GM21447 (cell line): ENCODE results near the gene TWIST2.

Source experiments
- ATAC-seq: cut with Tn5 transposase; IDR thresholded peaks from one replicate; pipeline ENCODE4 v1.9.1; 2021; ENCODE audit not compliant: unreplicated experiment

The TWIST2 gene

DNA sequence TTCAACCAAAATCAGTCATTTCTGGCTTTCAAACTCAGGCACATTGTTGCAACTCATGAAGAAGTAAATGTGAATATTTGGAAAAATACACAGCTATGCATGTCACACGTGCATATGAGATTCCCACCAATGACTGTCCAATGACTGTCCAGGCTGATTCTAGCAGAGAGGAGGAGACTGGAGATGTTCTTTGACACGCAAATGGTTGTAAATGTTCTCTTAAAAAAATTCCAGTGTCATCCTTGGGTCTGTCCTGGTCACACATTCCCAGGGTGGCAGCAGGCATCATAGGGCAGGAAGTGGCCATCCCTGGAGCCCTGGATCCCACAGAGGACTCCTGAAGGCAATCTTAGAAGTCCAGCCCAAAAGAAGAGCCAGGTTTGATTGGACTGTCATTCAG, 40.9 kb downstream of the TWIST2 start:
- ATAC-seq: no peak

DNA sequence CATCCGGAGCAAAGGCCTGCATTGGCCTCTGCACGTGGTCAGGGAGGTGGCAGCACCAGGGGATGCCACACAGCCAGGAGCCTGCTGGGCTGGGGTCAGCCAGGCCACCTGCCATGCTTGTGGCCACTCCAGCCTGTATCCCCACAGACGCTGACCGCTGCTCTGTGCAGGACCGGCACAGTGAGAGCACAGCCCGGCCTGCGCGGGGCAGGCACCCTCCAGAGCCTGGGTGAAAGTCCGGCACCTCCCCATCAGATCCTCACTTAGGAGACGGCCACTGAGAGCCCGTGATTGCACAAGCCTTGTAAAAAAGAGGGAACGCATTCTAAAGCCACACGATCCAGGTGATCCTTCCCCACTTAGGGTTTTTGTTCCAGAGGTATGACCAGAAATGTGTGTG, 42.2 kb downstream of the TWIST2 start:
- no peak for ATAC-seq

DNA sequence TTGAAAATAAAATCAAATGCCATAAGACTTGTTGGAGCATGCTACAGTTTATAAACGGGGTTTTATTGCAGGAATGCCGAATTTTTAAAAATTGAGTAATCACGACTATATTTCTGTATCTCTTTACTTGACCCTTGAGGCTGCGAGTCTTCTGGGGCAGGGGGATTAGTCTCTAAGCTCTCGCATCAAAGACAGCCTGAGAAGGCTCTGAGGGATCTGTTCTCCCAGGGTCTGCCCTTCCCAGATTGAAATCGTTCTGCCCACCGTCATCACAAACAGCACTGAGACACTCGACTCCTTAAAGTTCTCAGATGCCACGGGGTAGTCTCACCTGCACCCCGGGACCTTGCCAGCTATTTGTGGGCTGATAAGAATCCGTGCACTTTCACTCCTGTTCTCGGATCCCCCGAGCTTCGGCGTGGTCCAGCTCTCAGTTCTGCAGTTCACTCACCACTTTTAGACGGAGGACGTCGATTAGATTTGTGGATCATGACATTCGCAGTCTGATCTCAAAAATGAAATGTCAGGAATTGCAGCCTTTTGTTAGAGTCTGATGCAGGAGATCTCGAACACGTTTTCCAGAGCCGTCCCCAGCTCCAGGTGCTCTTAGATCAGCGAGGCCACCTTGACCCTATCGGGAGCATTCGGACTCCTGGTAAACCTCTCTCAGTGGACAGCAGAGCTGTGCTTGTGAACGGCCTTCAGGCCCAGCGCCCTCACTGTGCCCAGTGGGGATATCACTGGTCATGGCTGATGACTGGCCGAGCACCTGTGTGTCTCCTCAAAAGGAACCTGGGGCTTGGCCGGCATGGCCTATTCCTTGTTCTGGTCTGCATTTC, 43.0 kb downstream of the TWIST2 start:
- ATAC-seq: no peak

DNA sequence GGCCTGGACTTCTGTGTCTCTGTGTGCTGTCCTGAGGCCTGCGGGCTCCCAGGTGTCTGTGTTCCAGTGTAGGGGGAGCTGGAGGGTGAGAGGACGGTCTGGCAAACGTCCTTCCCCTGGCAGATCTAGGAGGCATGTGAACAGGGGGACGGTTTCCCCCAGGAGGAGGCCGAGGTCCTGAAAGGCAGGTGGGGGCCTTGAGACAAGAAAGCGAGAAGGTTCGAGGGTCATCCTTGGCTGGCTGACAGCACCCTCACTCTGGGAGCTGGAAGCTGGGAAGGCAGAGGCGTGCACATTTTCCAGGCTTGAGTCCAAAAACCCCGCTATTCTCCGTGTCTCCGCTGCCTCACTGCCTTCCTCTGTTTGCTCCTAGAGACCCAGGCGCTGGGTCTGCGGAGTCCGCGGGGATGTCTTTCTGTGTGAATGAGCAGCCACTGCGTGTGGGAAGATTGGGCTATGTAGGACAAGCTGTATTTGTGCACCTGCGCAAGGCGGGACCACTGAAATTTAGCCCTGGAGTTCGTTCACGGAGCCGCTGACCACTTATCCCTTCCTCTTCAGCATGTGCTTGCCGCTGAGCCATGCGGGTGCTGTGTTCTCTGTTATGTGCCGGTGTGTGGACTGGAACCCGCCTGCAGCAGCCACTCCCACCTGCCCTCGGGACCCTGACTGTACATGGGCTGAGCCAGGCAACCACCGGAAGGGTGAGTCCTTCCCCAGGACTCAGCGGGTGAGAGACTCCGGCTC, 43.7 kb downstream of the TWIST2 start:
- ATAC-seq: no peak

DNA sequence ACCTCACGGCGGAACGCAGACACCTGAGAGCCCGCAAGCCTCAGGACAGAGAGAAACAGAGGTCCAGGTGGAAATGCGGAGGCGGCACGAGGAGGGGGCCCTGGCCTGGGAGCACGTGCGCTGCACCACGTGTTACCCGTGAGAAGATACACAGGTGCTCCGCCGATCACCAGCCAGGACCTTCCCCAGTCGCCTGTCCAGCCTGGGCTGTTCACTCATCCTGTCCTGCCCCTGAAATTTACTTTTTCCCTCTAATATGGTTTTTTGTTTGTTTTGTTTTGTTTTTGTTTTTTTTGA, 44.3 kb downstream of the TWIST2 start:
- ATAC-seq: no peak

DNA sequence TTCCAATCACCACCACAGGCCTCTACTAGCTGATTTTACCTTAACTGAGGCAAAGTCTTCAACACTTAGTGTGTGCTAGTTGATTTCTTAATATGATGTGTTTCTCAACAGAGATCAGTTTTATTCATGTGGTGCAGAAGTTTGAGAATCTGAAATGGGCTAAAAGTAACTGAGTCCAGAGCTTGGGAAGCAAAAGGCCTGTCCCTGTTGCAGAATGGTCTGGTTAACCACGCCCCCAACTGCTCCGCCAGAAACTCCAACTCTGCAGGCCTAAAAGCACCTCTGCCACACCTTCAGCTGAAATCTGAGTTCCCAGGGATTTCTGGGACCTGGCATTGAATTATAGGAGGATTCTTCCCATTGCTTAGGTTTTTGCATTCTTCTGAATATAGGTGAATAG, 44.9 kb downstream of the TWIST2 start:
- ATAC-seq: no peak

DNA sequence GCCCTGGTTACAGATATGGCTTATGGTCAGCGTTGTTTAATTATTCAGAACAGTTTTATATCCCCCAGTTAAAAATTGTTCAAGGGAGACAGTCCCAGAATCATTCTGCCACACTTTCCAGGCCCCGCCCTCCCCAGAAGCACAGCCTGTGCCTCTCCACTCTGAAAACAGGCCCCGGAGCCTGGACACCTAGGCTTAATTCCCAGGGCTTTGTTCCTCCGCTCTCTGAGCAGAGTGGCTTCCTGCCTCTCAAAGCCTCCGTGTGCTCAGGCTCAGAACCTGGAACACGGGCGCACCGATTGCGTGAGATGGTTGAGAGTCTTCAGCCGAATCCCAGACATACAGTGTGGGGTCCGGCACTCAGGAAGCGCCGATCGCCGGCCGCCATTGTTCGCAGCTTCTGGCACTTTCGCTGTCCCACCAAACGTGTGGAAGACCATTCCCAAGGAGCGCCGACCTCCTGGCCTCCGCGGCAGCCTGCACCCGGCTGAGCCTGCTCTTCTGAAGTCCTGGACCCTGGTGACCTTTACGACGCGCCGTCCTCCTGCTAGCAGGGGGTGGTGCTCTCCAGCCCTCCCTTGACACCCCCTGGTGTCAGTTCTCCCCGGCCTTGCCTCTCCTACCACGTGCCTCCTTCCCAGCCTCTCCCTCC, 45.6 kb downstream of the TWIST2 start:
- ATAC-seq: no peak

DNA sequence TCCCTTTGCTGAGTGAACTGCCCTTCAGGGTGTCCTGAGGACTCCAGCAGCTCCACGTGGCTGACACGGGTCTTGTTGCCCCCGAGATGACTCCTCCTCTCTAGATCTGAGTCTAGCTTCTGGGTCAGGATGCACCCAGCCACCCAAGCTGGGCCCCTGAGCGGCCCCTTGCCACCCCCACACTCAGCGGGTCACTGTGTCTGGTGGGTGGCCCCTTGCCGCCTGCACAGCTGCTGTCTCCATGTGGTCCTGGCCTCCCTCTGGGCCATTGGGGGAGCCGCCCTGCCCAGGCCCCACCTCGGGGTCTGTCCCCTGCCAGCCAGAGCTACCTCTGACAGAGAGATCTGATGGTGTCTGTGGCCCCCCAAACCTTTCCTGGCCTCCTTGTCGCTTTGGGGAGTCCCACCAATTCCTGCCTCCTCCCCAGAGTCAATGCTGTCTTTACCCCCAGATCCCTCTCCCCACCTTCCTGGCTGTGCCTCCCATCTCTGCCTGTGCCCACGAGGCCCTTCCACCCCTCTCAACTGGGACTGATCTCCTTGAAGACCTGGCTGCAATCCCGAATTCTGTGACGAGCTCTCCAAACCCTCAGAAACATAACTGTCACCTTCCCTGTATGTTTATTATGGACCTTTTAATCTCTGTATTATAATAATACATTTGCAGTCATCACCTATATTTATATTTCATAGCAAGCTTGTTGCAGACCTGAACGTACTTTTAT, 46.5 kb downstream of the TWIST2 start:
- ATAC-seq: no peak

DNA sequence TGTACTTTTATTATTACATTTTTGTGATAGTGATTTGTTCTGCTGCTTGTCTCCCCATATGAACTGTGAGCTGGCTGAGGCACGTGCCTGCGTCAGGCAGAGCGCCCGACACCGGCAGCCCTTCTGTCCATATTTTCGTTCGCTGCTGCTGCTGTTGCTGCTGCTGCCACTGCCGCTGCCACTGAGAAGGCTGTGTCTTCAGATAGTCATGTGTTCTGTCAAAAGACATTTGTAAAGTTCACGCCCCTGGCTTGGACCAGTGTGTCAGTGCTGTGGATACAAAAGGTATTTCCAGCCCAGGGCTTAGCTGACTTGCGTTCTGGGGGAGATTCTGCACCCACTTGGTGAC, 47.0 kb downstream of the TWIST2 start:
- ATAC-seq: no peak

DNA sequence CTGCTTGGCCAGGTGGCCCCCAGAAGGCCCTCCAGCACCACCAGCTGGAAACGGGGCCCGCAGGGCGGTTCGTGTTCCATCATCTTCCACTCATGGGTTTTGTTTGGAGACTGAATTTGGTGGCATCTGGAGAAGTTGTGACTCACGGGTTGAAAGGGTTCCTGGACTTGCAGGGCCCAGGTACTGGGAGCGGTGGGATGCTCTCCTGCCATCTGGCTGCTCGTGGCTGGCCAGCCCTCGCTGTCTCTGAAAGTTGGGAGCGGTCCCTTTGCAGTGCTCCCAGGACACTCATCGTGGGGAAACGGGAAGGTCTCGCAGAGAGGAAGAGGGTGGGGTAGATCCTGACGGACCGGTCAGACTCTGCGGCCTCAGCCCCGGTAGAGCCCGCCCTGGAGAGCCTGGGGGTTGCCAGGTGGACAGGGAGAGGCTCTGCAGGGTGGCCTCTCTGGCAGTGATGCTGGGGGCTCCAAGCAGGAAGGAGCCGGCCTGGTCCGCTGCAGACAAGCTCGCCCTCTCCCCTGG, 47.5 kb downstream of the TWIST2 start:
- ATAC-seq: no peak

DNA sequence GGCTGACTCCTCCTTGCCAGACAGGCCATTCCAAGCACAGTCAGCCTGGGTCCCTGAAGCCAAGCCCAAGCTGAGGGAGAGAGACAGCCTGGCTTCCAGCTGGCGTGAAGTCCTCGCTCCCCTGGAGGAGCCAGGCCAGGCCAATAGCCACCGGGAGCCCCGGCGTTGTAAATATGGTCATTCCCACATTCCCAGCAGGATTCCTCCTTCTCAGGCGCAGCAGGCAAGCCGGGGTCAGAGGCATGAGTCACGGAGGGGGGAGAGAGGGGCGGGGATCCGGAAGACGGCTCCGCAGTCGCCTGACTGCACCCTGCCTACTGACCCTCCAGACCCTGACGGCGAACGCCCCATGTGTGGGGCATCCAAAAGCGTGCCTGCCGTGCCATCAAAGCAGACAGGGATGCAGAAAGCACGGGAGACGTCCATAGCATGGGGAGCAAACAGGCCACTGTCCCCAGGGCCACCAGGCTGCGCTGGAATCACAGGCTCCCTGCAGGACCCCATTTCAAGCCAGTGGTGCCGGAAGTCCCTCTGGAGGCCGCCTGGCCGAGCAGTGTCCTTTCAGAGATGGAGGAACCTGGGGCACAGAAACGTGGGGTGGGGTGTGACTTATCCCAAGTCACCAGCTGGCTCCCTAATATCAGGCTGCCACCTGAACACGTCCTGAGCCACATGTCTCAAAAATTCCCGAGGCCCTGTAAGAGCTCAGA, 48.2 kb downstream of the TWIST2 start:
- ATAC-seq: no peak

DNA sequence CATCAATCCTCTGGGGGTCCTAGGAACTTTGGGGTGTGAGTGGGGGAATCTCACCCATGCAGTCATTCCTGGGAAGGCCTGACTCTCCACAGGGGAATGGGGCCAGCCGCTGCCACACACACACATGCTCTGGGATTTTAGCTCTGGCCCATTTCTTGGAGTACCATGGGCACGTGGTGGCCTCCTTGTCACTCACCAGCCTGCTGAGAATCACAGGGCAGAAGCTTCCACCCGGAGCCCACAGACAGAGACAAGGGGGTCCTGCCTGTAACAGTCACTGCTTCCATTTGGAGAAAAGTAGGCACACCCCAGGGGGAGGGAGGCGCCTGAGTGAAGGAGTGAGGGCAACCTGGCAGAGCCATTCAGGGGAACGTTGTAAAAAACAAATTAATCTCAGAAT, 48.8 kb downstream of the TWIST2 start:
- ATAC-seq: no peak

DNA sequence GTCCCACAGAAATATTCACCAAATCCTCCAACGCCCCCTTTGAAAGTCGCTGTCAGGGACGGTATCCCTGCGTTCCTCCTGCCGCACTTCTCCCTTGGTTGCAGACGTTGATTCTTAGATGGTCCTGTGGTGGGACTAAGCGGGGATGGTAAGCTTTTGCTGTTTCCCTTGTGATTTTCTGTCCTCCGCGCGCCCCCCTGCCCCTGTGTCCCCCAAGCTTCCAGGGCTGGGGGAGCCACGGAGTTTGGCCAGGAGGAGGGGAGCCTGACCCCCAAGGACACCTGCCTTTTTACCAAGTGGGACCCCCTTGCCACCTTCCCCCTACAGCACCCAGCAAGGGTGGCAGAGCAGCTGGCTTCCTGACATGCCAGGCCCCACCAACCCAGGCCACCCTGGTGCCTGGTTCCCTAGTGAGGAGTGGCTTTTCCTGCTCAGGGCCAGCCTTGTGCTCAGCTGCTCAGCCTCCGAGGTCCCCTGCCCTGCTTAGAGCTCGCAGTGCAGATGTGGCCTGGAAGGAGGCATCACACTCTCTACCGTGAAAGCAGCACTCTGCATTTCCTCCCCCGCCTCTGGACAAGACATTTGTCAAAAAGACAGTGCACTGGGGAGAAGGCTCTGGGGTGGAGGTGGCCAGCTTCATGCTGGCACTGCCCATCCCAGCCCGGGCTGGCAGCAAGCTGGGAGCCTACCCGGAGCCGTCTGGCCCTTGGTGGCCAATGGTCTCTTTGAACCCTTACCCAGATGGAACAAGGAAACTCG, 49.4 kb downstream of the TWIST2 start:
- ATAC-seq: no peak

DNA sequence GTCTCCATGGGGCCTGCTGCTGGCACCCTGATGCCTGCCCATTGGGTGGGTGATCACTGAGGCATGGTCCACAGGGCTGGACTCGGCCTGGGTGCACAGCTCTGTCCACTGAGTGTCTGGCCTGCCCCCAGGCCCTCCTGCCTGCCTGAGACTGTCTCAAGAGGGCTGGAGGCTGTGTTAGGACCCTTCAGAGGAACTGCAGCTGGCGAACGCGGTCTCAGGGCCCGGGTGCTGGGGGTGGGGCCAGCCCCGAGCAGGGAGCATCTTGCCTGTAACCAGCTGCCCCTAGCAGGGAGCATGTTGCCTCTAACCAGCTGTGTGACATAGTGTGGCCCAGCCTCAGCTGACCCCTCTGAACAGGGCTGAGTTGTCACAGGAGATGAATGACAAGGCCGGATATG, 50.0 kb downstream of the TWIST2 start:
- ATAC-seq: no peak

DNA sequence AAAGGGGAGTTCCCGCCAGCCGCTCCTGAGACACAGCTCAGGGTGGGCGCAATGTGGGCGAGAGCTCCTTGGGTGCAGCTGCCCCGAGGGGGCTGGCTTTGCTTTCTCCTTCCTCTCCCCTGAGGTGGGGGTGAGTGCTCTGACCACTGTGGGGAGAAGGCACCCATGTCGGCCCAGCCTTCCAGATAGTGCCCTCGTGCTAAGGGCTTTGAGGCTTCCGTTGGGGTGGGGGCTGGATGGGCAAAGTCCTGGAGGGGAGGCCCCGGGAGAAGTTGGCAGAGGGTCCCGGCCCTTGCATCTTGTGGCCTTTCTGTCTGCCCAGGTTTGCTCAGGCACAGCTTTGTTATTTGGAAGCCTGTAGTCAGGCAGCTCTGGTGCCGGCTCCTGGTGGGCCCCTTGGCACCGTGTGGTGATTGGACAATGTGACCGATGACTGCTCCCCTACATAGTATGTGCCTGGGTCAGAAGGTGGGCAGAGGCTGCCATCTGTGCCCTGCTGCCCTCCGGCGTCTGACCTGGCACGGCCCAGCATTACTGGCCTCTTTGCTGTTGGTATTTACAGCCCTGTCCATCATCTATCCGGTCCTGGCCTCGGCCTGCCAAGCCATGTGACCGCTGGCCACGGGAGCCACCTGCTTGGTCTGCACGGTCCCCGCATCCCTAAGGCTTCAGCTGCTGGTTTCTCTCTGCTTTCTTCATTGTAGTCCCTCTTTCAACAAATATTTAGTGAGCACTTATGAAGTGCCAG, 50.8 kb downstream of the TWIST2 start:
- ATAC-seq: no peak

DNA sequence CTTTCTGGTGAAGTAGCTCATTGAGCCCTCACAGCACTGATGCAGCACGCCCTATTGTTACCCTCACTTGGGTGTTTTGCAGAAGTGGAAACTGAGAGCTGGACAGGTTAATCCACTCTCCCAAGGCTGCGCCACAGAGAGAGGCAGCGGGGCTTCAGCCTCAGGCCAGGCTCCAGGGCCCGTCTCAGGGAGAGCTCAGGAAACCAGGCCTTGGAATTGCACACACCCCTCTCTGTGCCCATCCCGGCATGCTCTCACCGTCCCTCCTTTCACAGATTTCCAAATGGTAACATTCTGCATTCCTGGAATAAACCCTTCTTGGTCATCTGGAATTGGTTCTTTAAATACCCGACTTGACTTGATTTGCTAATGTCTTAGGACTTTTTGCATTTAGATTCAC, 51.5 kb downstream of the TWIST2 start:
- ATAC-seq: no peak

DNA sequence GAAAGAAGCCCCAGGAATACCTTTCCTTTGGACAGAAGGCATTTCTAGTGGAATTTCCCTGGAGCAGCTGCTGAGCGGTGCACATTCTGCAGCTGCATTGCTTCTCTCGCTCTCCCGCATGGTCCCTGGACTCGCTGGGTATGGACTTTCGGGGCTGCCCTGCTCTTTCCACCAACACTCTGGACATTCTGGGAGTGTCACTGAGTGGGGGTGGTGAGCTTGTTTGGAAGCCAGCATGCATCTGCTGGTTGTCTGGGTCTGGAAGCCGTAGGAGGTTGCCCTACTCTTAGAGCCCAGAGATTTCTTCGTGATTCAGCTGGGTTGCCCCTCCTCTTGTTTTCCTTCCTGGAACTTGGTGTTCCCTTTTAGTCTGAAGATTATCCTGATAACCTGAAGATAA, 52.6 kb downstream of the TWIST2 start:
- ATAC-seq: no peak

DNA sequence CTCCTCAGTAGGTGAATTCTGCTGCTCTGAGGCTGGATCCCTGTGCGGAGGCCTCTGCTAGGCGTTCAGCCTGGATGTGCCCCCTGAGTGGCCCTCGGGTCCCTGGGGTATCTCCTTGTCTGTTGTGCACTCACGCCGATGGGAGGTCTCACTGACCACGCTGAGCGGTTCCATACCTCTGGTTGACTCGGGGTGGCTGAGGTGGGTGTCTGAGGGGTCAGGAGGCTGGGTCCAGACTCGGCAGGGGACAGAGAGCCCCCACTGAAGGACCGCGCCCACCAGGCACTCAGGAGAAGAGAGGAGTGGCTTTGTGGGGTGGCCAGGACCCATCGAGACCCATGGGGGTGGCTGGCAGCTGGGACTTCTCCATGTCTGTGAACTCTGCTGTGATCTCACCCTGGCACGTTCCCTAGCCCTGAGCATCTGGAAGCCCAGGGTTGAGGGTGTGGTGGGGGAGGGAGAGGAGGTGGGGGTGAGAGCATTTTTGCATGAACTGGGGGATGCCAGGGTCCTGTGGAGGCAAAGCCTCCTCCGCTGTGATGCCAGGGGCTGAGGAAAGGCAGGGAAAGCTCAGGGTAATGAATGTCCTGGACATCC, 53.7 kb downstream of the TWIST2 start:
- no peak for ATAC-seq

DNA sequence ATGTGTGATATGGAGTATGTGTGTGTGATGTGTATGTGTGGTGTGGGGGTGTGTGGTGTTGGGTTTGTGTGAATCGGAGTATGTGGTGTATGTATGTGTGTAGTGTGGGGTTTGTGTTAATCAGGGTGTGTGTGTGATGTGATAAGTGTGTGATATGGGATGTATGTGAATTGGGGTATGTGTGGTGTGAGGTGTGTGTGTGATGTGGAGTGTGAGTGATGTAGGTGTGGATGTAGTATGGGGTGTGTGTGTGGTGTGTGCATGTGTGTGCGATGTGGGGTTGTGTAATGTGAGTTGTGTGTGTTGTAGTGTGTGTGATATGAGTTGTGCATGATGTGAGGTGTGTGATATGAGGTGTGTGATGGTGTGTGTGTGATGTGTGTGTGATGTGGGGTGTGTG, 54.4 kb downstream of the TWIST2 start:
- ATAC-seq: no peak
